WTC11 (cell line): ENCODE data around the gene POU2F3. TPM values are rescaled to one million over a fixed set of nuclear protein-coding genes. Genes with fewer than 3 reads are reported as not detected.

Experiments
- ATAC-seq: fragments of 200-7000 bp; cut with Tn5 transposase; 2 replicates; pipeline ENCODE4 v1.10.0; 2021; ENCODE audit warnings: mild to moderate bottlenecking, moderate library complexity
- CTCF ChIA-PET: fragments of 300-600 bp; sonication (Branson Sonifier 250); formaldehyde crosslinking; loops from one replicate; lab custom pipeline; 2021; ENCODE audit warnings: antibody characterized with exemption; lab: Charles Lee
- POLR2A ChIA-PET: fragments of 350-600 bp; sonication (Branson Sonifier 250); formaldehyde crosslinking; loops from one replicate; lab custom pipeline; 2021; ENCODE audit warnings: antibody characterized with exemption; lab: Charles Lee
- DNase-seq: peaks from one replicate; pipeline ENCODE4 v3.0.0; 2021; ENCODE audit warnings: low spot score
- H3K27ac Mint-ChIP-seq: 2 replicates; pipeline ENCODE4 v1.8.0; 2021; ENCODE audit warnings: mixed read lengths
- H3K27me3 Mint-ChIP-seq: 2 replicates; pipeline ENCODE4 v1.8.0; 2021; ENCODE audit warnings: low read depth, mild to moderate bottlenecking, moderate library complexity, mixed read lengths
- H3K36me3 Mint-ChIP-seq: 2 replicates; pipeline ENCODE4 v1.8.0; 2021; ENCODE audit warnings: mixed read lengths
- H3K4me1 Mint-ChIP-seq: 2 replicates; pipeline ENCODE4 v1.8.0; 2022; ENCODE audit warnings: mixed read lengths
- H3K4me3 Mint-ChIP-seq: 2 replicates; pipeline ENCODE4 v1.8.0; 2021; ENCODE audit warnings: mild to moderate bottlenecking, moderate library complexity, mixed read lengths
- H3K9me3 Mint-ChIP-seq: 2 replicates; pipeline ENCODE4 v1.8.0; 2021; ENCODE audit warnings: mixed read lengths
- CREB1 ChIP-seq: sonication (generic); formaldehyde crosslinking; IDR thresholded peaks from 2 replicates; pipeline ENCODE4 v1.8.0; 2023; ENCODE audit warnings: mild to moderate bottlenecking, missing genetic modification reagents
- ELF4 ChIP-seq: sonication (generic); formaldehyde crosslinking; IDR thresholded peaks from 2 replicates; pipeline ENCODE4 v1.8.1; 2022; ENCODE audit warnings: low read depth, mild to moderate bottlenecking, moderate library complexity, missing genetic modification reagents
- EMX1 ChIP-seq: fragments of 250-450 bp; sonication (Bioruptor Pico); IDR thresholded peaks from 2 replicates; pipeline ENCODE4 v1.8.0; 2021; ENCODE audit warnings: mild to moderate bottlenecking
- GABPB1 ChIP-seq: sonication (generic); formaldehyde crosslinking; IDR thresholded peaks from 2 replicates; pipeline ENCODE4 v1.8.1; 2023; ENCODE audit warnings: mild to moderate bottlenecking, missing genetic modification reagents
- GTF2I ChIP-seq: fragments of 250-450 bp; sonication (Bioruptor Pico); conservative IDR thresholded peaks from 2 replicates; pipeline ENCODE4 v1.4.0; 2021; ENCODE audit warnings: mild to moderate bottlenecking
- IRF2 ChIP-seq: sonication (generic); formaldehyde crosslinking; IDR thresholded peaks from 2 replicates; pipeline ENCODE4 v1.8.0; 2022; ENCODE audit warnings: low read depth, missing genetic modification reagents, borderline replicate concordance
- MYBL2 ChIP-seq: sonication (generic); formaldehyde crosslinking; IDR thresholded peaks from 2 replicates; pipeline ENCODE4 v1.8.1; 2023; ENCODE audit warnings: mild to moderate bottlenecking, moderate library complexity, missing genetic modification reagents
- NFATC4 ChIP-seq: fragments of 250-450 bp; sonication (Bioruptor Pico); IDR thresholded peaks from 2 replicates; pipeline ENCODE4 v1.9.0; 2021; ENCODE audit warnings: mild to moderate bottlenecking
- NFE2L1 ChIP-seq: sonication (generic); formaldehyde crosslinking; IDR thresholded peaks from 2 replicates; pipeline ENCODE4 v1.8.1; 2023; ENCODE audit warnings: missing genetic modification reagents
- NR2C2 ChIP-seq: sonication (generic); formaldehyde crosslinking; IDR thresholded peaks from 2 replicates; pipeline ENCODE4 v1.8.0; 2022; ENCODE audit warnings: mild to moderate bottlenecking, missing genetic modification reagents
- PRRX2 ChIP-seq: fragments of 250-450 bp; sonication (Bioruptor Pico); IDR thresholded peaks from 2 replicates; pipeline ENCODE4 v1.8.0; 2021; ENCODE audit warnings: mild to moderate bottlenecking
- SMAD3 ChIP-seq: sonication (generic); formaldehyde crosslinking; IDR thresholded peaks from 2 replicates; pipeline ENCODE4 v1.8.0; 2022; ENCODE audit warnings: missing genetic modification reagents, mild to moderate bottlenecking, borderline replicate concordance
- TCF7 ChIP-seq: sonication (generic); formaldehyde crosslinking; IDR thresholded peaks from 2 replicates; pipeline ENCODE4 v1.8.0; 2022; ENCODE audit warnings: mild to moderate bottlenecking, low read depth, missing genetic modification reagents, moderate library complexity
- ZBTB21 ChIP-seq: sonication (generic); formaldehyde crosslinking; IDR thresholded peaks from 2 replicates; pipeline ENCODE4 v1.8.1; 2023; ENCODE audit warnings: mild to moderate bottlenecking, missing genetic modification reagents, borderline replicate concordance
- ZNF121 ChIP-seq: sonication (generic); formaldehyde crosslinking; IDR thresholded peaks from 2 replicates; pipeline ENCODE4 v1.8.0; 2023; ENCODE audit warnings: missing genetic modification reagents
- ZNF671 ChIP-seq: fragments of 250-450 bp; sonication (Bioruptor Pico); IDR thresholded peaks from 2 replicates; pipeline ENCODE4 v1.8.0; 2021; ENCODE audit warnings: mild to moderate bottlenecking
- total RNA-seq: library from RNA; stranded (reverse); gene quantifications from 3 replicates; pipeline ENCODE4 v1.2.3, GENCODE V29; 2021
- TF ChIP-seq, protein P1 (sequence below): fragments of 250-450 bp; sonication (Bioruptor Pico); IDR thresholded peaks from 2 replicates; pipeline ENCODE4 v1.9.0; 2021; ENCODE audit warnings: mild to moderate bottlenecking
- TF ChIP-seq, protein P2 (sequence below): sonication (generic); formaldehyde crosslinking; IDR thresholded peaks from 2 replicates; pipeline ENCODE4 v1.8.0; 2022; ENCODE audit warnings: mild to moderate bottlenecking, missing genetic modification reagents
- TF ChIP-seq, protein P3 (sequence below): sonication (generic); formaldehyde crosslinking; IDR thresholded peaks from 2 replicates; pipeline ENCODE4 v1.8.0; 2022; ENCODE audit warnings: mild to moderate bottlenecking, missing genetic modification reagents
- TF ChIP-seq, protein P4 (sequence below): sonication (generic); formaldehyde crosslinking; IDR thresholded peaks from 2 replicates; pipeline ENCODE4 v1.8.1; 2023; ENCODE audit warnings: mild to moderate bottlenecking, missing genetic modification reagents
- TF ChIP-seq, protein P5 (sequence below): sonication (generic); formaldehyde crosslinking; IDR thresholded peaks from 2 replicates; pipeline ENCODE4 v1.8.1; 2023; ENCODE audit warnings: mild to moderate bottlenecking, moderate library complexity, missing genetic modification reagents
- TF ChIP-seq, protein P6 (sequence below): sonication (generic); formaldehyde crosslinking; IDR thresholded peaks from 2 replicates; pipeline ENCODE4 v1.8.1; 2022; ENCODE audit warnings: mild to moderate bottlenecking, missing genetic modification reagents, moderate library complexity, borderline replicate concordance

Gene POU2F3
- total RNA-seq, 1 experiment from 2014 or later = 0.61 TPM

DNA sequence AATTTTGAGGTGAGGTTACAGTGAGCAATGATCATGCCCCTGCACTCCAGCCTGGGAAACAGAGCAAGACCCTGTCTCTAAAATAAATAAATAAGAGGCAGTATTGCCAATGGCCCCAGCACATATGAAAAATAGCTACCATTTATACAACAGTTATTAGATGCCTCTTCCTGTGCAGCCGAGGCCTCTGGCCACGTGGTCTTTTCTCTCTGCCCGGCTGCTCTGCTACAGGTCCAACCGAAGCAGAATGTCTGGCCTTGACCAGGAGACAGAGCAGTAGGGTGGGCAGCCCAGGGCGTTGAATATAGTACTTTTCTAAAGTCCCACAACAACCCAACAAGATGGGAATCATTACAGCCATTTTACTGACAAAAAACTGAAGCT is 41.5 kb upstream of the POU2F3 start (continued):
- no peak for TF ChIP-seq TCF7 (CRISPR knock-in tag)
- TF ChIP-seq MYBL2 (CRISPR knock-in tag) = no peak
- TF ChIP-seq, protein P1, sequence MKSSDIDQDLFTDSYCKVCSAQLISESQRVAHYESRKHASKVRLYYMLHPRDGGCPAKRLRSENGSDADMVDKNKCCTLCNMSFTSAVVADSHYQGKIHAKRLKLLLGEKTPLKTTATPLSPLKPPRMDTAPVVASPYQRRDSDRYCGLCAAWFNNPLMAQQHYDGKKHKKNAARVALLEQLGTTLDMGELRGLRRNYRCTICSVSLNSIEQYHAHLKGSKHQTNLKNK (CRISPR knock-in tag) = no peak
- TF ChIP-seq ZBTB21 = no peak

DNA sequence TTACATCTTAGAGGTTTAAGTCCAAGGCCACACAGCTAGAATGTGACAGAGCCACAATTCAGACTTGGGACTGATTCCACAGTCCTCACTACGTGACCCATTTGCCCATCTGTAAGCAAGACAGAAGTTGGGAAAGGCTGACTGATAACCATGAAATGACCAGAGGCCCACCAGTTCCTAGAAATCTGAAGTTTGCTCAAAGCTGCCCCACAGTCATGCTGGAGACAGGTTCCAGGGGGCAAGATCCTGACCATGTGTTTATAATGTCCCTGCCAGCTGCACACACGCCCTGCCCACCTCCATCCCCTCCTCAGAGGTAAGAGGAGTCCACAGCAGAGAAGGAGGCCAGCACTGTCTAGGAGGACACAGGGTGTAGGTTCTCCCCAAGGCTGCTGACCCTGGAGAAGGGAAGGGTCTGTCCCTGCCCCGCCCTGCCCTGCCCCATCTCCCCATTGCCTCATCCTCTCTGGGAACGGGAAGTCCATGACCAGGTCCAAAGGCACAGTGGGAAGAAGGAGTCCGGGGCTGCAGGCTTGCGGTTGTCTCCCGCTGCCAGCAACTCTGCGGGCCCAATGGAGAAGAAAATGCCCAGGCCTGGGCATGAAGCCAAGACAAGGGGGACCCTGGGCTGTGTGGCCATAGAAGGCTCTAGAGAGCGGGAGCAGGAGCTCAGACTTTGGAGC is 41.0 kb upstream of the POU2F3 start:
- H3K36me3 Mint-ChIP-seq = no peaks in the 10 kb centered on the region
- H3K27ac Mint-ChIP-seq = no peak overlapping the region
- H3K4me1 Mint-ChIP-seq = peaks cover 47% of the 10 kb centered on the region
- no peak overlapping the region for H3K4me3 Mint-ChIP-seq
- peak; percentile 54 for TF ChIP-seq GABPB1 (CRISPR knock-in tag)
- no peak for TF ChIP-seq CREB1 (CRISPR knock-in tag)
- CTCF ChIA-PET = interaction anchor here (1.0 to 11.0 kb wide), 2 partner anchors 18 to 30 kb away, joined by 4 to 109 read pairs; no protein-coding TSS in a partner anchor
- peaks cover 91% of the 10 kb centered on the region for H3K27me3 Mint-ChIP-seq
- ATAC-seq (no peak), DNase-seq (no peak)
- no peaks in the 10 kb centered on the region for H3K9me3 Mint-ChIP-seq
- POLR2A ChIA-PET = no interaction called here

DNA sequence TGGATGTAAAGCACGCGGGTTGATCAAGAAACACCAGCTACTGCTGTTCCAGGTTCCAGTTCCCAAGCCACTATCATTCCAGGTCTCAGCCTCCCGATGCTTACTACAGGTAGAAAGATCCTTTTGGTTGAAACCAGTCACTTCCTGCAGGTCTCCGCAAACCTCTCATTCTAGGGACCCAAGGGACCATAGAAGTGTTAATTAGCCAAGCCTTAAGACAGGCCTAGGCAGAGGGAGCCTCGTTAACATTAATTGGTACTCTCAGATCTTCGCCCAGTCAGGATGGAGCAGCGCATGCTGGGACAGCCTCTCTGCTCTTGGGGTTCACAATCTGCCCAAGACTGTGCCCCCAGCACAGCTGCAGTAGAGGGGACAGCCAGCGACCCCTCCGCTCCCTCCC is 40.3 kb upstream of the POU2F3 start:
- Mint-ChIP-seq H3K4me3 (no peak overlapping the region), H3K4me1 (peaks cover 47% of the 10 kb centered on the region), H3K27ac (no peak overlapping the region), H3K36me3 (no peaks in the 10 kb centered on the region), H3K9me3 (no peaks in the 10 kb centered on the region), H3K27me3 (peaks cover 93% of the 10 kb centered on the region)
- ChIA-PET POLR2A (no interaction called here), CTCF (interaction anchor here (11.0 kb wide), 1 partner anchor 19 kb away, joined by 109 read pairs; no protein-coding TSS in a partner anchor)
- peak; percentile 31 for ATAC-seq
- DNase-seq = no peak
- no peak for TF ChIP-seq SMAD3 (CRISPR knock-in tag)
- TF ChIP-seq NFE2L1 = no peak
- no peak for TF ChIP-seq ZBTB21
- peak; percentile 81; the same call in 1 of the 2 replicates for TF ChIP-seq ZNF121 (CRISPR knock-in tag)

DNA sequence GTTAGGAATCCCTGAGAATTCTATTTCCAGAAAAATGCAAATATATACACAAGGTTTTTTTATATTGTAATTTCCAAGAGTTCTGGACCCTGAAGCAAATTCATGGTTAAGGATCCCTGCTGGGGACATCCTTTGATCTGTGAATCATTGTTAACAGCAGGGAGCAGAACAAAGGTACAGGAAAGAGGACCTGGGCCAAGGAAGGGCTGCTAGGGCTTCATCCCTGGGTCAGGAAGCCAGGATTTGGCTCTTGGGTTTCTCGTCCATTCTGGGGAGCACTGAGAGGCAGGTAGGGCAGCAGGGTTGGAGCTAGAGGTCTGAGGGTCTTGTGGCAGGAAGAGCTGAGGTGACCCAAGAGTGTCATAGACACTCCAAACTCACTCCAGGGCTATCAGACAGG is 39.3 kb upstream of the POU2F3 start:
- ChIA-PET POLR2A (no interaction called here), CTCF (no interaction called here)
- Mint-ChIP-seq H3K27ac (no peak overlapping the region), H3K36me3 (no peaks in the 10 kb centered on the region), H3K4me3 (no peak overlapping the region), H3K4me1 (peaks cover 45% of the 10 kb centered on the region), H3K27me3 (peaks cover 94% of the 10 kb centered on the region), H3K9me3 (no peaks in the 10 kb centered on the region)
- ATAC-seq = no peak
- DNase-seq = no peak
- TF ChIP-seq, protein P2, sequence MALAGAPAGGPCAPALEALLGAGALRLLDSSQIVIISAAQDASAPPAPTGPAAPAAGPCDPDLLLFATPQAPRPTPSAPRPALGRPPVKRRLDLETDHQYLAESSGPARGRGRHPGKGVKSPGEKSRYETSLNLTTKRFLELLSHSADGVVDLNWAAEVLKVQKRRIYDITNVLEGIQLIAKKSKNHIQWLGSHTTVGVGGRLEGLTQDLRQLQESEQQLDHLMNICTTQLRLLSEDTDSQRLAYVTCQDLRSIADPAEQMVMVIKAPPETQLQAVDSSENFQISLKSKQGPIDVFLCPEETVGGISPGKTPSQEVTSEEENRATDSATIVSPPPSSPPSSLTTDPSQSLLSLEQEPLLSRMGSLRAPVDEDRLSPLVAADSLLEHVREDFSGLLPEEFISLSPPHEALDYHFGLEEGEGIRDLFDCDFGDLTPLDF (CRISPR knock-in tag) = no peak
- TF ChIP-seq, protein P3, sequence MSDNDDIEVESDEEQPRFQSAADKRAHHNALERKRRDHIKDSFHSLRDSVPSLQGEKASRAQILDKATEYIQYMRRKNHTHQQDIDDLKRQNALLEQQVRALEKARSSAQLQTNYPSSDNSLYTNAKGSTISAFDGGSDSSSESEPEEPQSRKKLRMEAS (CRISPR knock-in tag) = no peak
- TF ChIP-seq ZBTB21 (no peak), NFATC4 (CRISPR knock-in tag) (no peak), ZNF671 (no peak), NR2C2 (CRISPR knock-in tag) (no peak), IRF2 (no peak), EMX1 (CRISPR knock-in tag) (no peak), GTF2I (CRISPR knock-in tag) (no peak), ELF4 (CRISPR knock-in tag) (no peak), TCF7 (CRISPR knock-in tag) (no peak), PRRX2 (CRISPR knock-in tag) (no peak), NFE2L1 (no peak)
- TF ChIP-seq, protein P4, sequence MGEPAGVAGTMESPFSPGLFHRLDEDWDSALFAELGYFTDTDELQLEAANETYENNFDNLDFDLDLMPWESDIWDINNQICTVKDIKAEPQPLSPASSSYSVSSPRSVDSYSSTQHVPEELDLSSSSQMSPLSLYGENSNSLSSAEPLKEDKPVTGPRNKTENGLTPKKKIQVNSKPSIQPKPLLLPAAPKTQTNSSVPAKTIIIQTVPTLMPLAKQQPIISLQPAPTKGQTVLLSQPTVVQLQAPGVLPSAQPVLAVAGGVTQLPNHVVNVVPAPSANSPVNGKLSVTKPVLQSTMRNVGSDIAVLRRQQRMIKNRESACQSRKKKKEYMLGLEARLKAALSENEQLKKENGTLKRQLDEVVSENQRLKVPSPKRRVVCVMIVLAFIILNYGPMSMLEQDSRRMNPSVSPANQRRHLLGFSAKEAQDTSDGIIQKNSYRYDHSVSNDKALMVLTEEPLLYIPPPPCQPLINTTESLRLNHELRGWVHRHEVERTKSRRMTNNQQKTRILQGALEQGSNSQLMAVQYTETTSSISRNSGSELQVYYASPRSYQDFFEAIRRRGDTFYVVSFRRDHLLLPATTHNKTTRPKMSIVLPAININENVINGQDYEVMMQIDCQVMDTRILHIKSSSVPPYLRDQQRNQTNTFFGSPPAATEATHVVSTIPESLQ (CRISPR knock-in tag) = no peak
- TF ChIP-seq, protein P5, sequence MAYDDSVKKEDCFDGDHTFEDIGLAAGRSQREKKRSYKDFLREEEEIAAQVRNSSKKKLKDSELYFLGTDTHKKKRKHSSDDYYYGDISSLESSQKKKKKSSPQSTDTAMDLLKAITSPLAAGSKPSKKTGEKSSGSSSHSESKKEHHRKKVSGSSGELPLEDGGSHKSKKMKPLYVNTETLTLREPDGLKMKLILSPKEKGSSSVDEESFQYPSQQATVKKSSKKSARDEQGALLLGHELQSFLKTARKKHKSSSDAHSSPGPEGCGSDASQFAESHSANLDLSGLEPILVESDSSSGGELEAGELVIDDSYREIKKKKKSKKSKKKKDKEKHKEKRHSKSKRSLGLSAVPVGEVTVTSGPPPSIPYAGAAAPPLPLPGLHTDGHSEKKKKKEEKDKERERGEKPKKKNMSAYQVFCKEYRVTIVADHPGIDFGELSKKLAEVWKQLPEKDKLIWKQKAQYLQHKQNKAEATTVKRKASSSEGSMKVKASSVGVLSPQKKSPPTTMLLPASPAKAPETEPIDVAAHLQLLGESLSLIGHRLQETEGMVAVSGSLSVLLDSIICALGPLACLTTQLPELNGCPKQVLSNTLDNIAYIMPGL (CRISPR knock-in tag) = no peak
- TF ChIP-seq, protein P6, sequence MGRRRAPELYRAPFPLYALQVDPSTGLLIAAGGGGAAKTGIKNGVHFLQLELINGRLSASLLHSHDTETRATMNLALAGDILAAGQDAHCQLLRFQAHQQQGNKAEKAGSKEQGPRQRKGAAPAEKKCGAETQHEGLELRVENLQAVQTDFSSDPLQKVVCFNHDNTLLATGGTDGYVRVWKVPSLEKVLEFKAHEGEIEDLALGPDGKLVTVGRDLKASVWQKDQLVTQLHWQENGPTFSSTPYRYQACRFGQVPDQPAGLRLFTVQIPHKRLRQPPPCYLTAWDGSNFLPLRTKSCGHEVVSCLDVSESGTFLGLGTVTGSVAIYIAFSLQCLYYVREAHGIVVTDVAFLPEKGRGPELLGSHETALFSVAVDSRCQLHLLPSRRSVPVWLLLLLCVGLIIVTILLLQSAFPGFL (CRISPR knock-in tag) = no peak
